ENCODE measurements around the gene SLC37A1.
A peak's percentile ranks its signal among the peaks of the same experiment; 100 is the strongest.

Gene SLC37A1

GRCh38 chr21:42478504-42478903 lies 35.1 kb upstream of the SLC37A1 start:
- no peak for DNase-seq (ENCODE audit: extremely low read depth in 1 of 2, low read depth in 1 of 2)

DNA sequence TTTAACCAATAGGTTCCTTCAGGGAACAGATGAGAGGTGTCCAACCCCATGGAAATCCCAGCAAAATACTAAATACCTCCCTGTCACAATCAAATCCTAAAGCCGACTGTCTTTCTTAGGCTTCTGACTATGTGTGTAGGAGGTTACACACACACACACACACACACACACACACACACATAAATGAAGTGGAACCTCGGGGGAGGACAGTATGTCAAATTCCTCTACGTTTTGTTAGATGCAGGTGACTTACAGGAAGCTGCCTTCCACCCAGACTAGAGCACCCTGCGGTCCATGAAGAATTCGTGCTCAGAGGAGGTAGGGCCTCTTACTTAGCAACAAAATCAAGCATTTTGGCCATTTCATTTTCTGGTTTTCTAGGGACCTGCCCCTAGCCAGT lies 34.1 kb upstream of the SLC37A1 start:
- no peak for DNase-seq (ENCODE audit: extremely low read depth in 1 of 2, low read depth in 1 of 2)

DNA sequence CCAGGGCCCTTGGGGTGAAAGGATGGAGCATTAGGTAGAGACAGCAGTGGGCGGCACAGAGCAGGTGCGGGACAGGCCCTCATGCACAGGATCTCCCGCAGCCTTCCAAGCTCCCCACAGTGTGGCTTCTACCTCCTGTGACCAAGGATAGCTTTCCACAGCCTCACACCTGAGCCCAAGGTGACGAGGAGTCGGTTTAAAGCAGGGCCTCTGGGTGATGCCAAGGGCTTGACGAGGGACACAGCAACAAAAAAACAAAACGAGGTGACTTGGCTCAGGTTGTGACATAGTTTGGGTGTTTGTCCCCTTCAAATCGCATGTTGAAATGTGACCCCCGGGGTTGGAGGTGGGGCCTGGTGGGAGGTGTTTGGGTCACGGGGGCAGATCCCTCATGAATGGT lies 32.9 kb upstream of the SLC37A1 start:
- DNase-seq (ENCODE audit: extremely low read depth in 1 of 2, low read depth in 1 of 2) = no peak

GRCh38 chr21:42481169-42481568 lies 32.5 kb upstream of the SLC37A1 start:
- no peak for DNase-seq (ENCODE audit: extremely low read depth in 1 of 2, low read depth in 1 of 2)

DNA sequence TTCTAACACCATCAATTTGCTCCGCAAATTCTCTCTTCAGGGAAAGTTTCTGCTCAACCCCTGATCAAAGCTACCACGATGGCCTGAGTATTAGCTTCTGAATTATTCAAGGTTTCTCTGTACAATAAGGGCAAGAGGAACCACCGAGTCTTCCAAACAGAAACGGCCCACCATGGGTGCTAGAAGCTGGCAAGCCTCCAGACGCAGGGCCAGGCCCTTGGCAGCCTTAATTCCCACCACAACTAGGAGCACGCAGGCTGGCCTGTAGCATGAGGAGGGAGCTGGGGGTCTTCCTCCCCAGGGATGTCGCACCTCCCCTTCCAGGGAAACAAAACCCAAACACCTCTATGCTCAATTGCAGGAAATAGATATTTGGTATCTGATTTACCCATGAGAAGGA lies 28.7 kb upstream of the SLC37A1 start:
- DNase-seq (ENCODE audit: extremely low read depth in 1 of 2, low read depth in 1 of 2) = no peak

DNA sequence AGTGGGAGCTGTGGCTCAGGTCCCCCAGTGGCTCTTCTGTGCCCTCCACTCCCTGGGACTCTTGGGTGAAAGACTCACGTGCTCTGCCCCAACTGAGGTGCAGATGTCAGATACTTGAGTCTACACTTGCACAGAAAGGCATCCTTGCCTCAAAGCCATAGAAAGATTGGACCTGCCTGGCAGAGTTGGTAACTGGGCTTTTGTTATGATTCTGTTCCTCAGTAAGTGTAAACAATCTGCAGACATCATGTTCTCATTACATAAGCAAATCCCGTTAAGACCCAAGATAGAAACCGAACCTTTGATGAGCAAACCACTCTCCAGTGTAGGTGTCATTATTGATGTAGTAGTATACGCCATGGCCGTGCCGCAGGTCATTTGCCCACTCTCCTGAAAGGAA lies 27.6 kb upstream of the SLC37A1 start:
- DNase-seq (ENCODE audit: extremely low read depth in 1 of 2, low read depth in 1 of 2) = no peak

GRCh38 chr21:42486531-42486930 lies 27.1 kb upstream of the SLC37A1 start:
- DNase-seq (ENCODE audit: extremely low read depth in 1 of 2, low read depth in 1 of 2) = no peak

GRCh38 chr21:42489006-42489563 lies 24.6 kb upstream of the SLC37A1 start:
- no peak for DNase-seq (ENCODE audit: extremely low read depth in 1 of 2, low read depth in 1 of 2)

DNA sequence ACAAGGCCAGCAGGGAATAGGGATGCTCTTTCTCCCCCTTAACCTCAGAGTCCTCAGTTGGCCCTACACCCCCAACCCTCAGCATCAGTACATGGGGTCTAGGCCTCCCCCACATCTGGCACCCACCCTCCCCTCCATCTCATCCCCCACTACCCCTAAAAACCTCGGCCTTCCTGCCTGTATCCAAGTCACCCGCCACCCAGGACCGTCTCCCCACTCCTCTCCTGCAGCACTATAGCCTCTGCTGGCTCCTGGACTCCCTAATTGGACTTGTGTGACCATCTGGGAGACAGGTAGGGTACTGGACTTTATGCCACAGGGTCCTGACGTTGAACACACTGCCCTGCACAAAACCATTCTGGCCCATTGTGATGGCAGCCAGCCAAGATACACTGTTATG lies 23.7 kb upstream of the SLC37A1 start:
- DNase-seq (ENCODE audit: extremely low read depth in 1 of 2, low read depth in 1 of 2) = no peak

- DNase-seq (ENCODE audit: extremely low read depth in 1 of 2, low read depth in 1 of 2) = no peak
These were observed 22.9 kb upstream of the SLC37A1 start for GRCh38 chr21:42490720-42491119.

- DNase-seq (ENCODE audit: extremely low read depth in 1 of 2, low read depth in 1 of 2) = no peak
These were observed 22.3 kb upstream of the SLC37A1 start for GRCh38 chr21:42491328-42491727.

DNA sequence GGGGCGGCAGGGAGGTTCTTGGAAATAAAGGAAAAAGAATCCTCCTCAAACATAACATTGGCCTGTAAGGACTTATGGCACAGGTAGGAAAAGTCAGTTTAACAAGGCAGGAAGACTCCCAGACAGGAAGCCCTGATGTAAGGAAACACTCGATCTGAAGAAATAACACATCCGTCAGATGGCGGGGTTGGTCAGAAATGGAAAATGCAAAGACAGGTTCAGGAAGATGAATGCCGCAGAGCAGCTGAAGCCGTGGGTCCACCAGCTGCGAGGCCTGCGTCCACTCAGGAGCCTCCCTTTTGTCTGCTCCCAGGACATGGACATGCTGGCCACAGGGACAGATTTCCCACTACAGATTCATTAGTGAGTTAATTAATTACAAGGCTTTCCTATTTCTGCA lies 21.5 kb upstream of the SLC37A1 start:
- DNase-seq (ENCODE audit: extremely low read depth in 1 of 2, low read depth in 1 of 2) = no peak

DNA sequence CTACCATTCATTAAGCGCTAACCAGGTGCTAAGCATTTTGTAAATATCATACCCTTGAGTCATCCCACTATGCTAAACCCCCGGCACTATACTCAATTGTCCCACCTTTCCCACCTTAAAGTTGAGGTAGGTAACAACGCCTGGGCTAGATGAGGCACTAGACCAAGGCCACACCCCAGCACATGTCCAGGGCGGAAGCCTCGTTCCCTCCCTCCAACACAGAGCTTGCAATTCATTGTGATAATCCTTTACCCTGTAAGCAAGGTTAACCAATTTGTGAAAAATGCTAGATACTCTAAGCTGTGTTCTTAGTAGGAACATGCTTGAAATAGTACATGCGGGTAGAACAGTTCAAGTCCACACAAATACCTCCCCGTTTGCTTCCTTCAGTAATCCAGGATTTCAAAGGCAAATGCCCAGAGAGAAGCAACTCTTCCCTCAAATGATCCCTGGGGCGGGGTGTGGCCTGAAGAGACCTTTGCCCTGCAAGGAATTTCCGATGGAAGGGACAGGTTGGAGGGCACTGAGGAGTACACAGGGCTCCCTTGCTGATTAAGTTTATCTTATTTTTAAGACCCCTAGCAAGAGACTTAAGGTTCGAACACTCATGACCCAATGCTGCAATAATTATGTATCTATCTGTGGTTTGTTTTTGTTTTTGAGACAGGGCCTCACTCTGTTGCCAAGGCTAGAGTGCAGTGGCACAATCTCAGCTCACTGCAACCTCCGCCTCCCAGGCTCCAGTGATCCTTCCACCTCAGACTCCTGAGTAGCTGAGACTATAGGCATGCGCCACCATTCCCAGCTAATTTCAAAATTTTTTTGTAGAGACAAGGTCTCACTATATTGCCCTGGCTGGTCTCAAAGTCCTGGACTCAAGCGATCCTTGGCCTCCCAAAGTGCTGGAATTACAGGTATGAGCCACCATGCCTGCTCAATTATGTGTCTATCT lies 20.3 kb upstream of the SLC37A1 start:
- no peak for DNase-seq (ENCODE audit: extremely low read depth in 1 of 2, low read depth in 1 of 2)

DNA sequence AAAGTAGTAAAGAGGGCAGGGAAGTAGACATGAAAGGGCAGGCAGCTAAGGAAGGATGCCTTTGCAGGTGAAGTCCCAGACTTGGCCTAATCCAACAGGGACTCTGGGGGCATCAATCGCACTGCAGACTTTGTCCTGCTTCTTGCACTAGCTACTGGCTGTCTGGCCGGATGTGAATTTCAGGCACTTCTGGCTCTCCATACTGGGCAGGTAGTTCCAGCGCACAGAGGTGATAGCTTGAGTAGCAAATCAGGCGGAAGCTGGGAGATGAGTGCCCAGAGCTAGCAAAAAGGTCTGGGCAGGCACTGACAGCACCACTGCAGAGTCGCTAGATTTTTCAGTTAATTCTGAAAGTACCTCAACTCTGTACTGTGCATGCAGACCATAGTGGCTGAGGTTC lies 18.6 kb upstream of the SLC37A1 start:
- DNase-seq (ENCODE audit: extremely low read depth in 1 of 2, low read depth in 1 of 2) = no peak

DNA sequence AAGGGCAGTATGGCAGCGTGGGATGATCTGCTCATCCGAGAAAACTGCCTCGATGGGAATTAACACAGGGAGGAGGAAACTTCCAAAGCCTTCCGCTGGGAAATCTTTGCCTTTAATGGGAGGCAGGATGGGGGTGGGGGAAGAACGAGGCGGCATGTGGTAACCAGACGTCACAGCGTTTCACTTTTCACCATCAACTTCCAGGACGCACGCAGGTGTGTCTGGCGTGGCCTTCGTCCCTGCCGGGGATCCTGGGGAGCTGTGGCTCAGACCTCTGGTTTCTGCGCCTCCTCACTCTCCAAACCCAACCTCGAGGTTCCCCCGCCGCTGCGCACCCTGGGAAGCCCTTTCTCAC lies 17.9 kb upstream of the SLC37A1 start:
- DNase-seq (ENCODE audit: extremely low read depth in 1 of 2, low read depth in 1 of 2) = no peak

GRCh38 chr21:42496120-42496838 lies 17.4 kb upstream of the SLC37A1 start, which contains the start of gene RSPH1:
RSPH1 (minus strand) TSS chr21:42496224; CDS start chr21:42496186, 38 bp downstream.
- DNase-seq (ENCODE audit: extremely low read depth in 1 of 2, low read depth in 1 of 2) = peak; percentile 98

- no peak for DNase-seq (ENCODE audit: extremely low read depth in 1 of 2, low read depth in 1 of 2)
These were observed 16.8 kb upstream of the SLC37A1 start for GRCh38 chr21:42496839-42497202.

- DNase-seq (ENCODE audit: extremely low read depth in 1 of 2, low read depth in 1 of 2) = no peak
These were observed 15.6 kb upstream of the SLC37A1 start for GRCh38 chr21:42498012-42498411.

DNA sequence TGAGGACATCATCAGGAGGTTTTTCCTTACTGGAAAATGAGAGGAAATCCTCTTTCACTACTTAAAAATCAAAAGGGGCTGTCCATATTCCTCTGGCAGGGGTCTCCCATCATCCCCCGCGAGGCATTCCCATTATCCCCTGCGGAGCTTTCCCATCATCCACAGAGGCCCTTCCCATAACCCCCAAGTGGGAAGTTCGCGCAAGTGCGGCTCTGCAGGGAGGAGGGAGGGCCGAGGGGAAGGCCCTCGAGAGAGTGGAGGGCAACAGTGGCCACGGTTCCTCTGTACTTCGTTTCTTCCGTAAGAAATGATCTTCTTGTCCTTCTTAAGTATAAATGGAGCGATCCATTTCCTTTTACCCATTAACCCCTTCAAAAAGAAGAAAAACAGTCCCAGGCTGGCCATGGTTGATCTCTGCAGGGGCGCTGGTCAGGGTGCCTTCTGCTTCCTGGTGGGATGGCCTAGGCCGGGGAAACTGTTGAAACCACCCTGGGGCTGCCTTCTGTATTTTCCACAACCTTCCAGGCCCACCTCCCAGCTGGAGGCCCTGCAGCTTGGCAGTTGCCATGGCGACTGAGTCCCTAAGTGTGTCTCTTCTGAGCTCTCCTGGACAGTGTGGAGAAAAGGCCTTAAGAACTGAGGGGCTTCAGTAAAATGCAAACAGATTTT lies 14.1 kb upstream of the SLC37A1 start:
- no peak for DNase-seq (ENCODE audit: extremely low read depth in 1 of 2, low read depth in 1 of 2)

- DNase-seq (ENCODE audit: extremely low read depth in 1 of 2, low read depth in 1 of 2) = no peak
These were observed 13.4 kb upstream of the SLC37A1 start for GRCh38 chr21:42500225-42500624.

GRCh38 chr21:42500736-42501135 lies 12.9 kb upstream of the SLC37A1 start:
- no peak for DNase-seq (ENCODE audit: extremely low read depth in 1 of 2, low read depth in 1 of 2)

Measured in activated CD8-positive, alpha-beta memory T cell treated with anti-CD3 and anti-CD28 coated beads for 1 hour (primary cell).